Measurements from ENCODE around the gene HSPB6. TPM values are rescaled to one million over a fixed set of nuclear protein-coding genes. Genes with fewer than 3 reads are reported as not detected.

Gene HSPB6
- polyA plus RNA-seq, 1 of the 3 experiments (the other 2 are of a cell fraction) = 0.43 TPM

GRCh38 chr19:35736913-35737886 is 19.6 kb downstream of the HSPB6 start:
- H3F3A ChIP-seq (replicated peaks; ENCODE audit: insufficient read depth) = peaks cover 8% of the 10 kb centered on the region
- H3K27me3 ChIP-seq (ENCODE audit: insufficient read depth) = no peaks in the 10 kb centered on the region
- ChIA-PET CTCF (interaction anchor here (1.2 kb wide), 2 partner anchors 19 to 181 kb away, joined by 3 read pairs; no protein-coding TSS in a partner anchor), POLR2A (interaction anchor here (0.9 kb wide), 1 partner anchor 17 kb away, joined by 5 read pairs; no protein-coding TSS in a partner anchor)
- H3K9ac ChIP-seq = no peak overlapping the region
- H3K4me2 ChIP-seq = no peak overlapping the region
- H4K20me1 ChIP-seq (ENCODE audit: insufficient read depth) = no peaks in the 10 kb centered on the region
- no peak overlapping the region for H3K4me3 ChIP-seq (ENCODE audit: low read depth in 2 of 2, low read length in 1 of 2)
- TF ChIP-seq EP300 (IDR thresholded peaks at IDR 0.05; ENCODE audit: borderline replicate concordance in 1 of 2, low read depth in 1 of 2, low read length in 1 of 2) (no peak), CTCF (IDR thresholded peaks at IDR 0.05) (peak; percentile 21; the same call in 1 of the 2 replicates)
- 90% methylated on average over 16 of the region's 22 CpGs for WGBS (ENCODE audit: low lambda C conversion rate)
- peaks cover 0 to 10% of the 10 kb centered on the region in 2 experiments; a peak in 1 of 4 replicates for H3K4me1 ChIP-seq (ENCODE audit: control insufficient read depth in 1 of 2, insufficient read depth in 2 of 2, low read depth in 1 of 2, low read length in 1 of 2)
- H3K27ac ChIP-seq (ENCODE audit: low read depth in 2 of 2, low read length in 1 of 2) = no peak overlapping the region
- H3K79me2 ChIP-seq (ENCODE audit: insufficient read depth) = no peaks in the 10 kb centered on the region
- no peaks in the 10 kb centered on the region for H3K9me3 ChIP-seq
- no peak overlapping the region for H2AFZ ChIP-seq (ENCODE audit: low read depth)
- DNase-seq = no peak
- H3K36me3 ChIP-seq (replicated peaks in 1 of 2; ENCODE audit: control insufficient read depth in 1 of 2, insufficient read depth in 2 of 2, low read length in 1 of 2) = peaks cover 8 to 49% of the 10 kb centered on the region in 2 experiments
- H3K9me2 ChIP-seq = no peaks in the 10 kb centered on the region

- WGBS (ENCODE audit: low lambda C conversion rate) = 87% methylated on average over 5 of the region's 5 CpGs
- POLR2A ChIA-PET = no interaction called here
Observed at GRCh38 chr19:35734889-35735288, 21.9 kb downstream of the HSPB6 start.

More at GRCh38 chr19:35734889-35735288, 21.9 kb downstream of the HSPB6 start:
- Histone ChIP-seq H3K4me1 (ENCODE audit: control insufficient read depth in 1 of 2, insufficient read depth in 2 of 2, low read depth in 1 of 2, low read length in 1 of 2) (peaks cover 0 to 5% of the 10 kb centered on the region in 2 experiments; a peak in 1 of 4 replicates), H3K27me3 (ENCODE audit: insufficient read depth) (no peaks in the 10 kb centered on the region), H3F3A (replicated peaks; ENCODE audit: insufficient read depth) (peaks cover under 1% of the 10 kb centered on the region), H3K9me2 (no peaks in the 10 kb centered on the region), H4K20me1 (ENCODE audit: insufficient read depth) (no peaks in the 10 kb centered on the region), H3K4me2 (no peak overlapping the region), H3K9ac (no peak overlapping the region), H3K27ac (ENCODE audit: low read depth in 2 of 2, low read length in 1 of 2) (no peak overlapping the region), H3K36me3 (replicated peaks in 1 of 2; ENCODE audit: control insufficient read depth in 1 of 2, insufficient read depth in 2 of 2, low read length in 1 of 2) (peaks cover 4 to 73% of the 10 kb centered on the region in 2 experiments), H2AFZ (ENCODE audit: low read depth) (no peak overlapping the region), H3K9me3 (no peaks in the 10 kb centered on the region), H3K4me3 (ENCODE audit: low read depth in 2 of 2, low read length in 1 of 2) (no peak overlapping the region), H3K79me2 (ENCODE audit: insufficient read depth) (no peaks in the 10 kb centered on the region)
- TF ChIP-seq GABPA (IDR thresholded peaks at IDR 0.05; ENCODE audit: low read depth) (no peak), NFIC (IDR thresholded peaks at IDR 0.05; ENCODE audit: borderline replicate concordance) (no peak), USF2 (IDR thresholded peaks at IDR 0.05; ENCODE audit: borderline replicate concordance, low read depth, low read length) (no peak), MEF2A (IDR thresholded peaks at IDR 0.05; ENCODE audit: borderline replicate concordance, low read depth) (no peak)
- DNase-seq = no peak
- CTCF ChIA-PET = interaction anchor here (1.0 kb wide), 1 partner anchor 85 kb away, joined by 3 read pairs; no protein-coding TSS in a partner anchor

Data from SK-N-SH (cell line).